Tibial artery (tissue), 4 donors: Measurements from ENCODE around the gene ULK4.
"Not testable (repeated sequence)": the region's sequence is repeated elsewhere in the genome, so short reads cannot be mapped to it uniquely, and the experiment has no call there.

Experiments used
- DNase-seq, 2 donors: peaks; one replicate each; pipeline ENCODE4 v3.0.0-alpha.2; 2019
- H3K27ac ChIP-seq, 2 donors: fragments of 200-600 bp; sonication (generic) in 1 of 2; 1 replicate in 1 of 2; 2 replicates in 1 of 2; pipeline ENCODE4 v1.5.1; 2018 to 2019; ENCODE audit warnings: mild to moderate bottlenecking in 1 of 2
- H3K27me3 ChIP-seq, 2 donors: fragments of 200-600 bp; sonication (generic) in 1 of 2; one replicate each; pipeline versions ENCODE4 v1.5.1 to v1.6.0; 2016 to 2019
- H3K36me3 ChIP-seq, 3 donors: fragments of 200-600 bp; sonication (generic) in 2 of 3; one replicate each; pipeline ENCODE4 v1.5.1; 2016 to 2019; ENCODE audit warnings: mild to moderate bottlenecking in 2 of 3
- H3K4me1 ChIP-seq, 4 donors: fragments of 200-600 bp; sonication (generic) in 2 of 4; 1 replicate in 3 of 4; 2 replicates in 1 of 4; pipeline ENCODE4 v1.5.1; 2016 to 2019
- H3K4me3 ChIP-seq, 2 donors: fragments of 200-600 bp; sonication (generic) in 1 of 2; 1 replicate in 1 of 2; 2 replicates in 1 of 2; pipeline ENCODE4 v1.5.1; 2018 to 2019; ENCODE audit warnings: mild to moderate bottlenecking in 2 of 2
- H3K9me3 ChIP-seq, 3 donors: fragments of 200-600 bp; sonication (generic) in 1 of 3; one replicate each; pipeline ENCODE4 v1.5.1; 2016 to 2019
- CTCF ChIP-seq, 2 experiments: fragments of 200-600 bp in 1 of 2; fragments of 450-650 bp in 1 of 2; IDR thresholded peaks; one replicate each; pipeline ENCODE4 v1.5.1; 2017 to 2019; ENCODE audit warnings: antibody characterized with exemption in 2 of 2, mild to moderate bottlenecking in 1 of 2, moderate library complexity in 1 of 2
- intact Hi-C: fragments of 100-400 bp; cut with DNase I; formaldehyde crosslinking; loops from one replicate; pipeline ENCODE4 v1.15.0; 2023; ENCODE audit warnings: low total_unique reads

ULK4 gene

GRCh38 chr3:41708176-41708575, 253.7 kb downstream of the ULK4 start:
- intact Hi-C loops, result no loop called here
- no peaks in the 10 kb centered on the region for H3K27me3 ChIP-seq
- H3K4me1 ChIP-seq, result no peaks in the 10 kb centered on the region
- H3K36me3 ChIP-seq, result no peaks in the 10 kb centered on the region
- DNase-seq, result no peak
- H3K4me3 ChIP-seq, result no peak overlapping the region
- no peak overlapping the region for H3K27ac ChIP-seq
- no peaks in the 10 kb centered on the region for H3K9me3 ChIP-seq
- no peak for TF ChIP-seq CTCF (IDR thresholded peaks at IDR 0.05)

- Histone ChIP-seq H3K27me3 (no peaks in the 10 kb centered on the region), H3K9me3 (no peaks in the 10 kb centered on the region), H3K36me3 (no peaks in the 10 kb centered on the region), H3K4me3 (no peak overlapping the region), H3K4me1 (no peaks in the 10 kb centered on the region), H3K27ac (no peak overlapping the region)
- no peak for DNase-seq
- intact Hi-C loops, result no loop called here
- no peak for TF ChIP-seq CTCF (IDR thresholded peaks at IDR 0.05)
Observed at GRCh38 chr3:41705893-41706292, 256.0 kb downstream of the ULK4 start.

GRCh38 chr3:41701191-41701698, 260.7 kb downstream of the ULK4 start:
- Histone ChIP-seq H3K27me3 (no peaks in the 10 kb centered on the region), H3K9me3 (no peaks in the 10 kb centered on the region), H3K36me3 (no peaks in the 10 kb centered on the region), H3K4me3 (no peak overlapping the region), H3K4me1 (no peaks in the 10 kb centered on the region), H3K27ac (no peak overlapping the region)
- TF ChIP-seq CTCF (IDR thresholded peaks at IDR 0.05), result no peak
- DNase-seq, result no peak
- intact Hi-C loops, result no loop called here

- Histone ChIP-seq H3K4me1 (no peaks in the 10 kb centered on the region), H3K4me3 (no peak overlapping the region), H3K36me3 (no peaks in the 10 kb centered on the region), H3K9me3 (no peaks in the 10 kb centered on the region), H3K27ac (no peak overlapping the region), H3K27me3 (no peaks in the 10 kb centered on the region)
- no peak for TF ChIP-seq CTCF (IDR thresholded peaks at IDR 0.05)
- intact Hi-C loops, result no loop called here
- no peak for DNase-seq
Observed at GRCh38 chr3:41700155-41700554, 261.7 kb downstream of the ULK4 start.

GRCh38 chr3:41698898-41699297, 263.0 kb downstream of the ULK4 start:
- Histone ChIP-seq H3K27me3 (no peaks in the 10 kb centered on the region), H3K27ac (no peak overlapping the region), H3K36me3 (no peaks in the 10 kb centered on the region), H3K4me1 (no peaks in the 10 kb centered on the region), H3K9me3 (no peaks in the 10 kb centered on the region), H3K4me3 (no peak overlapping the region)
- TF ChIP-seq CTCF (IDR thresholded peaks at IDR 0.05), result no peak
- no peak for DNase-seq
- intact Hi-C loops, result no loop called here

- H3K36me3 ChIP-seq, result no peaks in the 10 kb centered on the region
- intact Hi-C loops, result no loop called here
- no peaks in the 10 kb centered on the region for H3K4me1 ChIP-seq
- H3K27ac ChIP-seq, result no peak overlapping the region
- H3K4me3 ChIP-seq, result no peak overlapping the region
- DNase-seq, result no peak
- TF ChIP-seq CTCF (IDR thresholded peaks at IDR 0.05), result no peak
- H3K27me3 ChIP-seq, result no peaks in the 10 kb centered on the region
- H3K9me3 ChIP-seq, result no peaks in the 10 kb centered on the region
Observed at GRCh38 chr3:41697702-41698101, 264.2 kb downstream of the ULK4 start.

- H3K9me3 ChIP-seq, H3K27me3 ChIP-seq, DNase-seq, H3K4me3 ChIP-seq, H3K4me1 ChIP-seq, H3K27ac ChIP-seq, intact Hi-C loops, H3K36me3 ChIP-seq: not testable (repeated sequence)
Observed at GRCh38 chr3:41695806-41696205, 266.1 kb downstream of the ULK4 start.
